Pulmonary artery endothelial cell (primary cell): ENCODE measurements around the gene FBXO41. TPM values are rescaled to one million over a fixed set of nuclear protein-coding genes. Genes with fewer than 3 reads are reported as not detected.
A peak's percentile ranks its signal among the peaks of the same experiment; 100 is the strongest.

Experiments
- DNase-seq: peaks from one replicate; pipeline ENCODE4 v3.0.0-alpha.2; 2011; ENCODE audit warnings: low read depth, low spot score
- total RNA-seq: library from RNA; depleted of rRNA; stranded (reverse); fragments of >200 nt; gene quantifications from 2 replicates; pipeline ENCODE4 v1.2.3, GENCODE V29; 2014

Gene FBXO41
- total RNA-seq, 1 donor from 2014 or later: 0.66 TPM

- DNase-seq: no peak
Observed at GRCh38 chr2:73262108-73262651, 22.1 kb downstream of the FBXO41 start.

GRCh38 chr2:73260338-73260984 lies 23.8 kb downstream of the FBXO41 start:
- peak; percentile 26 for DNase-seq

- no peak for DNase-seq
Observed at GRCh38 chr2:73259704-73260337, 24.5 kb downstream of the FBXO41 start.

GRCh38 chr2:73259276-73259675 lies 25.0 kb downstream of the FBXO41 start:
- no peak for DNase-seq

- no peak for DNase-seq
Observed at GRCh38 chr2:73258913-73259215, 25.4 kb downstream of the FBXO41 start.

- DNase-seq: no peak
Observed at GRCh38 chr2:73258186-73258912, 25.9 kb downstream of the FBXO41 start.

GRCh38 chr2:73257425-73258125 lies 26.7 kb downstream of the FBXO41 start:
- DNase-seq: no peak

GRCh38 chr2:73257021-73257420 lies 27.3 kb downstream of the FBXO41 start:
- no peak for DNase-seq

GRCh38 chr2:73256618-73256922 lies 27.7 kb downstream of the FBXO41 start:
- DNase-seq: no peak

- no peak for DNase-seq
Observed at GRCh38 chr2:73255907-73256617, 28.2 kb downstream of the FBXO41 start.

GRCh38 chr2:73255007-73255644 lies 29.2 kb downstream of the FBXO41 start:
- no peak for DNase-seq

GRCh38 chr2:73254343-73255006 lies 29.8 kb downstream of the FBXO41 start:
- no peak for DNase-seq

GRCh38 chr2:73253901-73254300 lies 30.4 kb downstream of the FBXO41 start:
- no peak for DNase-seq

GRCh38 chr2:73253400-73253799 lies 30.9 kb downstream of the FBXO41 start:
- DNase-seq: no peak

GRCh38 chr2:73252238-73253027 lies 31.8 kb downstream of the FBXO41 start:
- no peak for DNase-seq

GRCh38 chr2:73250872-73251846 lies 33.1 kb downstream of the FBXO41 start:
- DNase-seq: no peak

- DNase-seq: no peak
Observed at GRCh38 chr2:73249636-73250035, 34.6 kb downstream of the FBXO41 start.

GRCh38 chr2:73246850-73247249 lies 37.4 kb downstream of the FBXO41 start:
- no peak for DNase-seq
